Measurements from ENCODE around the gene SCYL1.
"Not testable (repeated sequence)": the region's sequence is repeated elsewhere in the genome, so short reads cannot be mapped to it uniquely, and the experiment has no call there.

SCYL1 gene

GRCh38 chr11:65506290-65506771, 18.6 kb upstream of the SCYL1 start:
- no peak for DNase-seq (ENCODE audit: low read depth)

- DNase-seq (ENCODE audit: low read depth) = no peak
Observed at GRCh38 chr11:65506772-65507505, 17.9 kb upstream of the SCYL1 start.

GRCh38 chr11:65512311-65512710, 12.6 kb upstream of the SCYL1 start:
- not testable (repeated sequence) for DNase-seq (ENCODE audit: low read depth)

DNA sequence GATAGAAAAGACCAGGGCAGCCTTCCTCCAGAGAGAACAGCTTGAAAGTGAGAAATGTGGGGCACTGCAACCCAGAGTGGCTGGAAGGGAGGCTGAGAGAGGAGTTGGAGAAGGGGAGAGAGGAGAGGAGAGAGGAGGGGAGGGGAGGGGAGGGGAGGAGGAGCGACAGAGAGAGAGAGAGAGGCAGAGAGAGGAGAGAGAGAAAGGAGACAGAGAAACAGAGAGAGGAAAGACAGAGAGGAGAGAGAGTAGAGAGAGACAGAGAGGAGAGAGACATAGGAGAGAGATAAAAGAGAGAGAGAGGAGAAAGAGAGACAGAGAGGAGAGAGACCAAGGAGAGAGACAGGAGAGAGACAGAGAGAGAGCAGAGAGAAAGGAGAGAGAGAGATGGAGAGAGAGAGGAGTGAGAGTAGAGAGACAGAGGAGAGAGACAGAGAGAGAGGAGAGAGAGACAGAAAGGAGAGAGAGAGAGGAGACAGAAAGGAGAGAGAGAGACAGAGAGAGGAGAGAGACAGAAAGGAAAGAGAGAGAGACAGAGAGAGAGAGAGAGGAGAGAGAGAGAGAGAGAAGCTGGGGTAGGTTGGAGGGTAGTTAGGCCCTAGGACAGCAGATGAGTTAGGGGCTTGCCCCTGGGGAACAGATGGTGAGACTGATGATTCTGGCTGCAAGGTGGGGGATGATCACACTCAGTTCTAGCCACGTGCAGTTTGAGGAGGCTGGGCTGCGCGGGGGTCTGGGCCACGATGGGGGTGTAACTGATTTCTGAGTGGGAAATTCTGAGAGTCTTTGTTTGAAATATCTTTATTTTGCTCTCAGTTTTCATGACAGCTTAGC, 8.5 kb upstream of the SCYL1 start:
- DNase-seq (ENCODE audit: low read depth) = no peak

DNA sequence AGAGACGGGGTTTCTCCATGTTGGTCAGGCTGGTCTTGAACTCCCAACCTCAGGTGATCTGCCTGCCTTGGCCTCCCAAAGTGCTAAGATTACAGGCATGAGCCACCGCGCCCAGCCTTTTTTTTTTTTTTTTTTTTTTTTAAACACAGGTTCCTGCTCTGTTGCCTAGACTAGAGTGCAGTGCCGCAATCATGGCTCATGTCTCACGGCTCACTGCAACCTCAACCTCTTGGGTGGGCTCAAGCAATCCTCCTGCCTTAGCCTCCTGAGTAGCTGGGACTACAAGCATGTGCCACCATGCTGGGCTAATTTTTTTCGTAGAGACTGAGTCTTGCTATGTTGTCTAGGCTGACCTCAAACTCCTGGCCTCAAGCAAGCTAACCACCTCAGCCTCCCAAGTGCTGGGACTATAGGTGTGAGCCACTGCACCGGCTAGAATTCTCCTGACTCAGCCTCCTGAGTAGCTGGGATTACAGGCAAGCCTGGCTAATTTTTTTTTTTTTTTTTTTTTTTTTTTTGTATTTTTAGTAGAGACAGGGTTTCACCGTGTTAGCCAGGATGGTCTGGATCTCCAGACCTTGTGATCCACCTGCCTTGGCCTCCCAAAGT, 5.8 kb upstream of the SCYL1 start:
- DNase-seq (ENCODE audit: low read depth) = not testable (repeated sequence)

DNA sequence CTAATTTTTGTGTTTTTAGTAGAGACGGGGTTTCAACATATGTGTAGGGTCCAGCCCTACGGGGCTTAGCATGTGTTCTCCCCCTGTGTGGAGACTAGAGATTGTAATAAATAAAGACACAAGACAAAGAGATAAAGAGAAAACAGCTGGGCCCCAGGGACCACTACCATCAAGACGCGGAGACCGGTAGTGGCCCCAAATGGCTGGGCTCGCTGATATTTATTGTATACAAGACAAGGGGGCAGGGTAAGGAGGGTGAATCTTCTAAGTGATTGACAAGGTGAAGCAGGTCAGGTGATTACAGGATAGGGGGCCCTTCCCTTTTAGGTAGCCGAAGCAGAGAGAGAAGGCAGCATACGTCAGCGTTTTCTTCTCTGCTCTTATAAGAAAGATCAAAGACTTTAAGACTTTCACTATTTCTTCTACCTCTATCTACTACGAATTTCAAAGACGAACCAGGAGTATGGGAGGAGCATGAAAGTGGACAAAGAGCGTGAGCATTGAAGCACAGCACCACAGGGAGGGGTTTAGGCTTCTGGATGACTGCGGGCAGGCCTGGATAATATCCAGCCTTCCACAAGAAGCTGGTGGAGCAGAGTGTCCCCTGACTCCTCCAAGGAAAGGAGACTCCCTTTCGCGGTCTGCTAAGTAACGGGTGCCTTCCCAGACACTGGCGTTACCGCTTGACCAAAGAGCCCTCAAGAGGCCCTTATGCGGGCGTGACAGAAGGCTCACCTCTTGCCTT, 2.9 kb upstream of the SCYL1 start:
- not testable (repeated sequence) for DNase-seq (ENCODE audit: low read depth)

GRCh38 chr11:65522718-65523630, 1.9 kb upstream of the SCYL1 start:
- DNase-seq (ENCODE audit: low read depth) = not testable (repeated sequence)

- not testable (repeated sequence) for DNase-seq (ENCODE audit: low read depth)
Observed at GRCh38 chr11:65523631-65523968, 1.3 kb upstream of the SCYL1 start.

GRCh38 chr11:65524014-65524740, 706 bp upstream of the SCYL1 start:
- DNase-seq (ENCODE audit: low read depth) = no peak

DNA sequence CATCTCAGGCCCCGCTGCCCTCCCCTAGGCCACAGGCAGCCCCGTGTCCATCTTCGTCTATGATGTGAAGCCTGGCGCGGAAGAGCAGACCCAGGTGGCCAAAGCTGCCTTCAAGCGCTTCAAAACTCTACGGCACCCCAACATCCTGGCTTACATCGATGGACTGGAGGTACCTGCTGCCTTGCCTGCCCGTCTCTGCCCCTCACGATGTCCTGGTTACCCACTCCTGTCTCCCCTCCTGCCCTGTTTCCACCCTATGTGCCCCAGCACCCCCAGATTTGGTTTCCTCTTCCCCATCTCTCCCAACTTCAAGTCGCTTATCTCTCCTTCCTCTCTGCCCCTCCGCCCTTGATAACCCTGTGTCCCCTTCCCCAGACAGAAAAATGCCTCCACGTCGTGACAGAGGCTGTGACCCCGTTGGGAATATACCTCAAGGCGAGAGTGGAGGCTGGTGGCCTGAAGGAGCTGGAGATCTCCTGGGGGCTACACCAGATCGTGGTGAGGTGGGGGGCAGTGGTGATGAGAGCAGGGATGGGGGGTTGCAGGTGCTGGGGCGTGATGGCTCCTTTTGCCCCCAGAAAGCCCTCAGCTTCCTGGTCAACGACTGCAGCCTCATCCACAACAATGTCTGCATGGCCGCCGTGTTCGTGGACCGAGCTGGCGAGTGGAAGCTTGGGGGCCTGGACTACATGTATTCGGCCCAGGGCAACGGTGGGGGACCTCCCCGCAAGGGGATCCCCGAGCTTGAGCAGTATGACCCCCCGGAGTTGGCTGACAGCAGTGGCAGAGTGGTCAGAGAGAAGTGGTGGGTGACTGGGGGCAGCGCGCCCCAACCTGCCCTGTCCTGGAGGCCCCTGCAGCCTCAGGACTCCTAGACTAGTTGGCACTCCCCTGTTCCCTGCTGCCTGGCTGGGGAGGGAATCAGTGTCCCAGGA, 930 bp downstream of the SCYL1 start:
- no peak for DNase-seq (ENCODE audit: low read depth)

DNA sequence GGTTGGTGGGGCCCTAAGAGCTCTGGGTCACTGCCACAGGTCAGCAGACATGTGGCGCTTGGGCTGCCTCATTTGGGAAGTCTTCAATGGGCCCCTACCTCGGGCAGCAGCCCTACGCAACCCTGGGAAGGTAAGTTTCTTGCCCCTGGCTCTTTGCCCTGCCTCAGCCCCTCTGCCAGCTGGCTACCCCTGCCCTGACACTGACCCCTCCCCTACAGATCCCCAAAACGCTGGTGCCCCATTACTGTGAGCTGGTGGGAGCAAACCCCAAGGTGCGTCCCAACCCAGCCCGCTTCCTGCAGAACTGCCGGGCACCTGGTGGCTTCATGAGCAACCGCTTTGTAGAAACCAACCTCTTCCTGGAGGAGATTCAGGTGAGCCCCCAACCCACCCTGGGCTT, 1.9 kb downstream of the SCYL1 start:
- no peak for DNase-seq (ENCODE audit: low read depth)

DNA sequence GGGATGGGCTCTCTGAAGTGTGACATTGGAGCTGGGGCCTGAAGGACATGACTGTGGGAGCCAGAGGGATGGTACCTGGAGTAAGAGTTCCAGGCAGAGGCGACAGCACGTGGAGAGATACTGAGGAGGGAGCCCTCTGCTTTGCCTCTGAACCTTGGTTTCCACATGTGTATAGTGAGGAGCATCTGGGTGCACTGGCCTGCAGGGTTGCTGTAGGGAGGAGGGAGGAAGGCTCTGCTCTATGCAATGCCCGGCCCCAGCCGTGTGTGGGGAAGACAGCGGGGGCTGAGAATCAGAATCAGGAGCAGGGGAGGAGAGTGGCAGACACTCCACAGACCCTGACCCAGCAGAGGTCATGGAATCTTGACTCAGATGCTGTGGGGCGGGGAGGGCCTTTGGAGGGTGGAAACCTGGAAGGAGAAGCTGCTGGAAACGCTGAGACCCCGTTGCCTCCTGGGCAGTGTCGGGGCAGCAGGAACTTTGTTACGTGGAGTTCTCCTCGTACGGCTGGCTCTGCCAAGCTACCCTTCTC, 4.0 kb downstream of the SCYL1 start:
- DNase-seq (ENCODE audit: low read depth) = no peak

DNA sequence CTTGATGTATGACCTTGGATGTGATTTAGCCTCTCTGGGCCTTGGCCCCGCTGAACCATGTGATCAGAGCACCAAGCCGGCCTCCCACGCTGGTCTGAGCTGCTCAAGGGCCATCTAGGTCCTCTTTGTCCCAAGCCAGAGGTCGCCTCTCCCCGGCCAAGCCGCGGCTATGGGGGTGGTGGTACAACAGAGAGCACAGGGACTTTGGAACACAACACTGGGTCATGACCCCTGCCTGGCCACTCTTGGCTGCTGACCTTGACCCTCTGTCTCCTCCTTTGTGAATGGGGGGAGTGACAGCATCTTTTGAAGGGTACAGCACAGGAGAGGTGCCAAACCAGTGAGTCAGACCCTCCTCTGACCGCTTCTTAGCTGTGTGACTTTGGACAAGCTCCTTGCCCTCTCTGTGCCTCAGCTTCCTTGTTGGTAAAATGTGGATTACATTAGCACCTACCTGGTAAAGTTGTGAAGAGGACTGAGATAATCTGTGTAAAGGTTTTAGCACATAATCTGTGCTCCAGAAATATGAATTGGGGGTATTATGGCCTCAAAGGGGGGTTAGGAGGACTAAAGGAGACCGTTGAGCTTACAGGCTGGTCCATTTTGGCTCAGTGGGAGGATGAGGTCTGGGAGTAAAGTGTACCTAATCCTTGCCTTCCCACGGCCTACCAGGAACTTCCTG, 4.7 kb downstream of the SCYL1 start:
- no peak for DNase-seq (ENCODE audit: low read depth)

DNA sequence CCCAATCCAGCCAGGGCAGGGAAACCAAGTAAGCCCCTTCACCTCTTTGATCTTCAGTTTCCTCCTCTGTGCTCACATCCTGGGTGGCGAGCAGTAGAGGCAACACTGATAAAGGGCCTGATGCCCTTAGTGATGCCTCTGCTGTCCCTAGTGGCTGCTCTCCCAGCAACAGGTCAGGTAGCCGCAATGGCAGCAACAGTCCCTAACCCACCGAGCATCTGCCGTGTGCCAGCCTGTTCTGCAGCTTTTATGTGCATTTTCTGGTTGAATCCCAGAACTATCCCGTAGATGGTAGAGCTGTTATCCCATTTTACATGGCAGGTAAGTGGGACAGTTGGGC, 5.2 kb downstream of the SCYL1 start:
- no peak for DNase-seq (ENCODE audit: low read depth)

- DNase-seq (ENCODE audit: low read depth) = no peak
Observed at GRCh38 chr11:65532388-65533064, 7.6 kb downstream of the SCYL1 start.

DNA sequence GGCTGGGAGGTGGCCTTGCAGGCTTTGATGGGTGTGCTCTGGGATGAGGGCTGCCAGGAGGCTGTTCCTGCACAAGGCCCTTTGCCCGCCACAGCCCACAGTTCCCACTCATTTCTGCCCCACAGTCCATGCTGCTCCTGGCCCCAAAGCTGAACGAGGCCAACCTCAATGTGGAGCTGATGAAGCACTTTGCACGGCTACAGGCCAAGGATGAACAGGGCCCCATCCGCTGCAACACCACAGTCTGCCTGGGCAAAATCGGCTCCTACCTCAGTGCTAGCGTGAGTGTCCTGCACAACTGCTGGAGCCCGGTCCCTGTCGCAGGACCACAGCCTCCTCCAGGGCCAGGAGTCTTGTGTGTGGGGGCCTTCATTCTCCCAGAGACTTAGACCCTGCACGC, 10.2 kb downstream of the SCYL1 start:
- DNase-seq (ENCODE audit: low read depth) = no peak

DNA sequence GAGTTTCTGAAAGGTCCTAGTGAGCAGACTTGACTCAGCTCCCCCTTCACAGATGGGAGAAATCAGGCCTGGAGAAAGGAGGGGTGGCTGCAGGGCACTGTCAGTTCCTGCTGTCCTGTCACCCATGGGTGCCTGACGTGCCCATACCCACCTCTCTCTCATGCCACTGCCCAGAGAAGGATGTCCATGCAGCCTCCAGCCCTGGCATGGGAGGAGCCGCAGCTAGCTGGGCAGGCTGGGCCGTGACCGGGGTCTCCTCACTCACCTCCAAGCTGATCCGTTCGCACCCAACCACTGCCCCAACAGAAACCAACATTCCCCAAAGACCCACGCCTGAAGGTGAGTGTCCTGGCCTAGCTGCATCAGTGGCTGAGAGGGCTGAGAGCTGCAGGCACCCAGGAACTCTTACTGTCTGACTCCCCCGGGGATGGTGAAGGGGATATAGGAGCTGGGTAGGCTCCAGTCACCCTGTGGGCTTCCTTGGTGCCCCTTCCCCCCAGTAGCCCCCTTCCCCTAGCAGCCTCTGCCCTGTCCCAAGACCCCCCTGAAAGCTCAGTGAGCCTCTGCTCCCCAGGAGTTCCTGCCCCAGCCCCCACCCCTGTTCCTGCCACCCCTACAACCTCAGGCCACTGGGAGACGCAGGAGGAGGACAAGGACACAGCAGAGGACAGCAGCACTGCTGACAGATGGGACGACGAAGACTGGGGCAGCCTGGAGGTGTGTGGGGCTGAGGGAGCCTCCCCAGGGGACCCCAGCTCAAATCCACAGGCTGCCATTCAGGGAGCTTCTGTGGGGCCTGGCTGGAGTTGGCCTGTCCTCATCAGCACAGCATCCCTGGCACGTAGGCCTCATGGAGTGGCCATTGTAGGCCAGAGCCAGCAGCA, 11.8 kb downstream of the SCYL1 start:
- DNase-seq (ENCODE audit: low read depth) = no peak

Measured in stimulated activated CD8-positive, alpha-beta memory T cell treated with anti-CD3 and anti-CD28 coated beads, Interleukin-7, amount 100 ng/mL, for 24 hours (primary cell).